ENCODE data around the gene PRG2. TPM values are rescaled to one million over a fixed set of nuclear protein-coding genes. Genes with fewer than 3 reads are reported as not detected.

Gene PRG2
- total and polyA plus RNA-seq, 5 donors from 2014 or later: 0.13 TPM; not detected in 4

DNA sequence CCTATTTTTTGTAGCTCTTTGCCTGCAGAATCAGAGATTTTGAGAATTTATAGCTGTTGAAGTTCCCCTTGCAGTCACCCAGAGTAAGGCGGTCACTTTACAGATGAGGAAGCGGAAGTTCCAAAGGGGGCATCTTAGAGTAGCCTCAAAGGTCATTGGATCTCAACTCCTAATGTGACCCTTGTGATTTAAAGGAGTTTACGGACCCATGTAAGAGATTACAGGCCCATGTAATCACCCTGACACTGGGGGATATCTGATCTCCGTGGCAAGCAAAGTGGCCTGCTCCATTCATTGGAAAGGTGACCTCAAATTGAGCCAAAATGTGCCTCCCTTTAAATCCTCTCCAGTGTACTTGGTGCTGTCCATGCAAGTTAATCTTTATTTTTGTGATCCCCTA lies 36.6 kb downstream of the PRG2 start:
- no peak overlapping the region for H3K4me3 ChIP-seq (ENCODE audit: low read depth, low read length)

DNA sequence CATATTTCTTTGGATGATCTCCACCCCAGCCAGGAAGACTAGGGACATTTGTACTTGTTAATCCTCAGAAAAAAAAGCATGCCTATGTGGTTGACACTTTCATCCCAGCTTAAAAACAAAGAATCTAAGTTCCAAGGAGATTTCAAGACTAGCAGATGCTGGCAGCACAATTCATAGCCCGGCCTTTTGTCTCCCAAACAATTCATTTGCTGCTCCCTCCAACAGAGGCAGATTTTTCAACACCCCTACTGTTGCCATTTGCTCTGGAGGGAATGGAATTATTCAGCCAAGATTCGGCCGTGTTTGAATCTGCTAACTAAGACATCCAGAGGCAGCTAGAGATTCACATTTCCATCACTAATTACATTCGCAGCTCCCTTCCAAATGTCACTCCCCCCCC lies 37.0 kb downstream of the PRG2 start:
- H3K9me3 ChIP-seq (ENCODE audit: control insufficient read depth in 2 of 2, low read length in 2 of 2): peaks cover 0 to 3% of the 10 kb centered on the region in 2 experiments
- ATAC-seq (ENCODE audit: low read depth in 2 of 2): no peak
- peaks cover 4% of the 10 kb centered on the region for H3K4me1 ChIP-seq (ENCODE audit: control insufficient read depth, insufficient read depth, low read length, poor library complexity, severe bottlenecking)
- DNase-seq: no peak
- H3K27ac ChIP-seq (ENCODE audit: insufficient read depth, low read length, poor library complexity, severe bottlenecking): no peak overlapping the region
- no peaks in the 10 kb centered on the region for H3K36me3 Mint-ChIP-seq
- peaks cover 0 to 4% (median 1%) of the 10 kb centered on the region in 4 donors for H3K4me1 Mint-ChIP-seq
- H3K36me3 ChIP-seq (ENCODE audit: control insufficient read depth, insufficient read depth, low read length): no peaks in the 10 kb centered on the region
- H3K27me3 ChIP-seq (ENCODE audit: control insufficient read depth, insufficient read depth, low read length): peaks cover 2% of the 10 kb centered on the region
- no peak overlapping the region for H3K4me3 Mint-ChIP-seq
- peaks cover 0 to 2% (median 0%) of the 10 kb centered on the region in 7 donors for H3K9me3 Mint-ChIP-seq
- no peak overlapping the region for H3K4me3 ChIP-seq (ENCODE audit: low read depth, low read length)
- H3K27me3 Mint-ChIP-seq: peaks cover 16% of the 10 kb centered on the region
- H3K27ac Mint-ChIP-seq: peak overlapping the region in 1 of 3 donors; percentile 27

More for the DNA sequence above, 36.6 kb downstream of the PRG2 start:
- ATAC-seq (ENCODE audit: low read depth in 2 of 2) (no peak), DNase-seq (no peak)
- no peak overlapping the region for H3K27ac ChIP-seq (ENCODE audit: insufficient read depth, low read length, poor library complexity, severe bottlenecking)
- Mint-ChIP-seq H3K4me1 (peaks cover 0 to 4% (median 1%) of the 10 kb centered on the region in 4 donors), H3K27ac (peak overlapping the region in 1 of 3 donors; percentile 27), H3K27me3 (peaks cover 16% of the 10 kb centered on the region), H3K4me3 (no peak overlapping the region), H3K36me3 (no peaks in the 10 kb centered on the region), H3K9me3 (peaks cover 0 to 2% (median 0%) of the 10 kb centered on the region in 7 donors)
- H3K9me3 ChIP-seq (ENCODE audit: control insufficient read depth in 2 of 2, low read length in 2 of 2): peaks cover 0 to 3% of the 10 kb centered on the region in 2 experiments
- H3K36me3 ChIP-seq (ENCODE audit: control insufficient read depth, insufficient read depth, low read length): no peaks in the 10 kb centered on the region
- H3K4me1 ChIP-seq (ENCODE audit: control insufficient read depth, insufficient read depth, low read length, poor library complexity, severe bottlenecking): peaks cover 4% of the 10 kb centered on the region
- peaks cover 2% of the 10 kb centered on the region for H3K27me3 ChIP-seq (ENCODE audit: control insufficient read depth, insufficient read depth, low read length)

DNA sequence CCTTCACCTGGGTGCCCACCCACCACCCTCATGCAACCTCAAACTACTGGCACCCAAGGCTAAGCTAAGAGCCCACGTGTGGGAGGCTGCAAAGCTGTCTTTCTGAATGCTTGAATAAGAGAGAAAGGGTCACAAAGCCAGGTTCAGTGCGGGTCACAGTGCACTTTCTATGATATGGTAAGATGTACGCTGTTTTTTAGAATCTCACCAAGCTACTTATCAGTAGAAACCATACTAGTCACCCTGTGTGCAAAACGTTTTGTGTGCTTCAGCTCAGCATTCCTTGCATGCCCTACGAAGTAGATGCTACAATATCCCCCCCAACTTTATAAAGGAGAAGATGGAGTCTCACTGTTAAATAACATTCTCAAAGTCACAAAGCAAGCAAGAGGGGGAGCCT lies 37.4 kb downstream of the PRG2 start:
- DNase-seq: no peak
- Mint-ChIP-seq H3K36me3 (no peaks in the 10 kb centered on the region), H3K9me3 (peaks cover 0 to 2% (median 0%) of the 10 kb centered on the region in 7 donors), H3K27ac (no peak overlapping the region), H3K27me3 (peaks cover 16% of the 10 kb centered on the region), H3K4me1 (peaks cover 0 to 4% (median 1%) of the 10 kb centered on the region in 4 donors), H3K4me3 (no peak overlapping the region)
- Histone ChIP-seq H3K36me3 (ENCODE audit: control insufficient read depth, insufficient read depth, low read length) (no peaks in the 10 kb centered on the region), H3K9me3 (ENCODE audit: control insufficient read depth in 2 of 2, low read length in 2 of 2) (peaks cover 0 to 3% of the 10 kb centered on the region in 2 experiments), H3K4me1 (ENCODE audit: control insufficient read depth, insufficient read depth, low read length, poor library complexity, severe bottlenecking) (peaks cover 4% of the 10 kb centered on the region), H3K4me3 (ENCODE audit: low read depth, low read length) (no peak overlapping the region), H3K27me3 (ENCODE audit: control insufficient read depth, insufficient read depth, low read length) (peaks cover under 1% of the 10 kb centered on the region), H3K27ac (ENCODE audit: insufficient read depth, low read length, poor library complexity, severe bottlenecking) (no peak overlapping the region)
- ATAC-seq (ENCODE audit: low read depth in 2 of 2): no peak

DNA sequence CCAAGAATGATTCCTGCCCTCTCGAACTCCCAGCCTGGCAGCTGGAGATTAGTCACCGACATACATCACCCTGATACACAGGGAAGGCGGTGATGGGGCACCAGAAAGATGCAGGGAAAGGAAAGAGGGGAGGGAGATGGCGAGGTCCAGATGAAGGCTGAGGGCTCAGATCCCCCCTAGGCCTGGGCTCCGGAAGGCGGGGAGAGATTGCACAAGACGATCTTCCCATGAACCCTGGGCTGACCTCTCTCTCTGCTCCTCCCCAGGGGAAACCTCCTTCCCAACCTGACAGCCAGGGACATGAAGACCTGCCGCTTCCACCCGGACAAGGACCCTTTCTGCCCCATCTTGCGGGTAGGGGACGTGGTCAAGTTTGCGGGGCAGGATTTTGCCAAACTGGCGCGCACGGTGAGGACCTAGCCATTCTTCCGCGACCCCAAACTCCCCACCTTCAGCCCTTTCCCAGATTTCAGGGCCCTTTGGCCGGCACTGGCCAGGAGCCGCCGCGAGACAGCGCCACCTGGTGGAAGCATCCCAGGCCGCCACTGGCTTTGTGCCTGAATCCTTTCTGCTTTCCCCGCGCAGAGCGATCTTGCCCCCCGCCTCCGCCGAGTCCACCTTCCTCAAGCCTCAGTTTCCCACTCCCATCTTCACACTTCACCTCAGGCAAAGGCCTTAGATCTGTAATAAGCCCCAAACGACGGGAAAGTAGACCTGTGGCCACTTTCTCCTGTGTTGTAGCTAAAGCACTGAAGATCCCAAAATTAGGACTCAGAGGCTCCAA lies 40.8 kb downstream of the PRG2 start:
- no peak overlapping the region for H3K4me3 ChIP-seq (ENCODE audit: low read depth, low read length)
- peak overlapping the region in 1 of 3 donors; percentile 48 for H3K27ac Mint-ChIP-seq

DNA sequence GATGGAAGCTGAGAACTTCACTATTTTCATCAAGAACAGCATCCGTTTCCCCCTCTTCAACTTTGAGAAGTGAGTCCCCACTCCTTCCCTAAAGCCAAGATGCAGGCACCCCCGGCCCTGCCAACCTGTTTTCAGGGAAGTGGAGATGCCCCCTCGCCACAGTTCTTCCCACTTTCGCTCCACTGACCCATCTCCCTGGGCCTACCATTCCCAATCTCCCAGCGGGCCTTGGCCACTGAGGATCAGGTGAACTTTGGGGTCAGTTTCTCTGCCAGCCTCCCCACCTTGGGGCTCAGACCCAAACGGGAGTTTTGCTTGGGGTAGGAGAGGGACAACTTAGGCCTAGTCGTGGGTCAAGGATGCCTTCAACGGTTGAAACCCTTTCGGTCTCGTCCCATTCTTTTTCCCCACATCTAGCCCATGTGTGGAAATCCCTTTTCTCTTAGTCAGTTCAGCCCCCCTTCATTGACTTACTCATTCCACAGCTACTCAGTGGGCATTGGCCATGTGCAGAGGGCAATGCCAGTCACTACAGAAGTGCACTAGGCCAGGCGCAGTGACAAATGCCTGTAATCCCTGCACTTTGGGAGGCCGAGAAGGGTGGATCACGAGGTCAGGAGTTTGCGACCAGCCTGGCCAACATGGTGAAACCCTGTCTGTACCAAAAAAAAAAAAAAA lies 41.7 kb downstream of the PRG2 start:
- Mint-ChIP-seq H3K4me1 (peaks cover 0 to 8% (median 2%) of the 10 kb centered on the region in 4 donors), H3K9me3 (peaks cover 0 to 2% (median 0%) of the 10 kb centered on the region in 7 donors), H3K27ac (no peak overlapping the region), H3K4me3 (no peak overlapping the region), H3K27me3 (peaks cover 5% of the 10 kb centered on the region), H3K36me3 (no peaks in the 10 kb centered on the region)
- DNase-seq (no peak), ATAC-seq (ENCODE audit: low read depth in 2 of 2) (no peak)
- Histone ChIP-seq H3K36me3 (ENCODE audit: control insufficient read depth, insufficient read depth, low read length) (no peaks in the 10 kb centered on the region), H3K27ac (ENCODE audit: insufficient read depth, low read length, poor library complexity, severe bottlenecking) (no peak overlapping the region), H3K9me3 (ENCODE audit: control insufficient read depth in 2 of 2, low read length in 2 of 2) (peaks cover 0 to 3% of the 10 kb centered on the region in 2 experiments), H3K27me3 (ENCODE audit: control insufficient read depth, insufficient read depth, low read length) (no peaks in the 10 kb centered on the region), H3K4me1 (ENCODE audit: control insufficient read depth, insufficient read depth, low read length, poor library complexity, severe bottlenecking) (peaks cover 4% of the 10 kb centered on the region), H3K4me3 (ENCODE audit: low read depth, low read length) (no peak overlapping the region)

More for the DNA sequence above, 40.8 kb downstream of the PRG2 start:
- H3K4me1 ChIP-seq (ENCODE audit: control insufficient read depth, insufficient read depth, low read length, poor library complexity, severe bottlenecking): peaks cover 4% of the 10 kb centered on the region
- H3K4me3 Mint-ChIP-seq: no peak overlapping the region
- no peaks in the 10 kb centered on the region for H3K27me3 ChIP-seq (ENCODE audit: control insufficient read depth, insufficient read depth, low read length)
- H3K9me3 ChIP-seq (ENCODE audit: control insufficient read depth in 2 of 2, low read length in 2 of 2): peaks cover 0 to 3% of the 10 kb centered on the region in 2 experiments
- H3K36me3 ChIP-seq (ENCODE audit: control insufficient read depth, insufficient read depth, low read length): no peaks in the 10 kb centered on the region
- H3K27me3 Mint-ChIP-seq: peaks cover 13% of the 10 kb centered on the region
- no peaks in the 10 kb centered on the region for H3K36me3 Mint-ChIP-seq
- peak in 1 of 2 donors; percentile 24 for ATAC-seq (ENCODE audit: low read depth in 2 of 2)
- H3K27ac ChIP-seq (ENCODE audit: insufficient read depth, low read length, poor library complexity, severe bottlenecking): no peak overlapping the region
- H3K4me1 Mint-ChIP-seq: peaks cover 0 to 8% (median 2%) of the 10 kb centered on the region in 4 donors
- peaks cover 0 to 2% (median 0%) of the 10 kb centered on the region in 7 donors for H3K9me3 Mint-ChIP-seq
- DNase-seq: peak; percentile 34 to 44 (median 39)

DNA sequence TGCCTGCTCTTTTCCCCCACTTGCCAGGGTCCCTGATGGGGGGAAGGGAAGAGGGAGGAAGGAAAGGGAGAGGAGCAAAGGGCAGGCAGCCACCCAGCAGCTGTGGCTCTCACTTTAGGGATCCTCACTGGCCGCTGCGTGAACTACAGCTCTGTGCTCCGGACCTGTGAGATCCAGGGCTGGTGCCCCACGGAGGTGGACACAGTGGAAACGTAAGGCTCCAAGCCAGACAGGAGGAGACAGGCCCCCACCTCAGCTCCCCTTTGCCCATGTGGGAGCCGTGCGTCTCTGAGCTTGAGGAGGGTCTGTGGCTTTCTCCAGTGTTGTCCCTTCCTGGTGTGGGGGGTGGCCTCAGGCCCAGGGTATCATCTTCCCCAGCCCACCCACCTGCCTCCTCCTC lies 42.4 kb downstream of the PRG2 start:
- no peak overlapping the region for H3K4me3 ChIP-seq (ENCODE audit: low read depth, low read length)
- no peaks in the 10 kb centered on the region for H3K36me3 Mint-ChIP-seq
- peaks cover 6% of the 10 kb centered on the region for H3K27me3 Mint-ChIP-seq
- H3K27me3 ChIP-seq (ENCODE audit: control insufficient read depth, insufficient read depth, low read length): no peaks in the 10 kb centered on the region
- H3K4me3 Mint-ChIP-seq: peak overlapping the region in 1 of 4 donors; percentile 15
- peaks cover 0 to 8% (median 2%) of the 10 kb centered on the region in 4 donors for H3K4me1 Mint-ChIP-seq
- no peak overlapping the region for H3K27ac ChIP-seq (ENCODE audit: insufficient read depth, low read length, poor library complexity, severe bottlenecking)
- peaks cover 4% of the 10 kb centered on the region for H3K4me1 ChIP-seq (ENCODE audit: control insufficient read depth, insufficient read depth, low read length, poor library complexity, severe bottlenecking)
- H3K36me3 ChIP-seq (ENCODE audit: control insufficient read depth, insufficient read depth, low read length): no peaks in the 10 kb centered on the region
- ATAC-seq (ENCODE audit: low read depth in 2 of 2) (no peak), DNase-seq (no peak)
- H3K9me3 Mint-ChIP-seq: peaks cover 0 to 2% (median 0%) of the 10 kb centered on the region in 7 donors
- peaks cover 0 to 3% of the 10 kb centered on the region in 2 experiments for H3K9me3 ChIP-seq (ENCODE audit: control insufficient read depth in 2 of 2, low read length in 2 of 2)
- H3K27ac Mint-ChIP-seq: no peak overlapping the region

DNA sequence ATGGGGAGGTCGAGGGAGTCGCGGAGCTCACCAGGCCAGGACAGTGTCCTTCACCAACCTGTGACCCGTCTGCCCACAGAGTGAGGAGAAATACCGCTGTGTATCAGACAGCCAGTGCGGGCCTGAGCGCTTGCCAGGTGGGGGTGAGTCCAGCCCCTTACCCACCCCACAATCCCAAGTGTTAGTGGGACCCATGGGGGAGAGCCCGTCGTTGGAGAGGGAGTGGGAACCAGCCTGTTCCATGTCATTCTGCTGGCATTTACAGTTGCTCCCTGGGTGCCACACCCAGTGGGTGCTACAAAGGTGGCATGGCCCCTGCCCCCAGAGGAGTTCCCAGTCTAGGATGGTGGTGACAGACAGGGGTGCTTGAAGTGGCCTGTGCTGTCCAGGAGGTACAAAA lies 43.1 kb downstream of the PRG2 start:
- no peak overlapping the region for H3K27ac ChIP-seq (ENCODE audit: insufficient read depth, low read length, poor library complexity, severe bottlenecking)
- H3K4me3 ChIP-seq (ENCODE audit: low read depth, low read length): no peak overlapping the region
- DNase-seq: no peak
- H3K9me3 Mint-ChIP-seq: peaks cover 0 to 2% (median 0%) of the 10 kb centered on the region in 7 donors
- no peaks in the 10 kb centered on the region for H3K36me3 ChIP-seq (ENCODE audit: control insufficient read depth, insufficient read depth, low read length)
- no peak for ATAC-seq (ENCODE audit: low read depth in 2 of 2)
- peaks cover 9% of the 10 kb centered on the region for H3K27me3 Mint-ChIP-seq
- no peaks in the 10 kb centered on the region for H3K36me3 Mint-ChIP-seq
- H3K4me1 ChIP-seq (ENCODE audit: control insufficient read depth, insufficient read depth, low read length, poor library complexity, severe bottlenecking): peaks cover 4% of the 10 kb centered on the region
- peaks cover 0 to 3% of the 10 kb centered on the region in 2 experiments for H3K9me3 ChIP-seq (ENCODE audit: control insufficient read depth in 2 of 2, low read length in 2 of 2)
- H3K27ac Mint-ChIP-seq: peak overlapping the region in 1 of 3 donors; percentile 46
- no peaks in the 10 kb centered on the region for H3K27me3 ChIP-seq (ENCODE audit: control insufficient read depth, insufficient read depth, low read length)
- no peak overlapping the region for H3K4me3 Mint-ChIP-seq
- peaks cover 0 to 8% (median 2%) of the 10 kb centered on the region in 4 donors for H3K4me1 Mint-ChIP-seq

All from CD4-positive, CD25-positive, alpha-beta regulatory T cell (primary cell).